K562 (cell line): ENCODE data around the gene POLRMT. TPM values are rescaled to one million over a fixed set of nuclear protein-coding genes. Genes with fewer than 3 reads are reported as not detected.

ENCODE experiments used
- HNRNPH1 ChIP-seq: fragments of 200-400 bp; formaldehyde crosslinking; optimal IDR thresholded peaks from 2 replicates; pipeline ENCODE3; 2017; ENCODE audit warnings: low read depth, mild to moderate bottlenecking, low read length, moderate library complexity
- MECOM ChIP-seq: fragments of 250-450 bp; sonication (Bioruptor Pico); IDR thresholded peaks from 2 replicates; pipeline ENCODE4 v1.8.0; 2022; ENCODE audit warnings: inconsistent platforms
- NR4A1 ChIP-seq, 2 experiments: fragments of 250-450 bp in 1 of 2; fragments of 450-650 bp in 1 of 2; sonication (Bioruptor Pico) in 1 of 2; IDR thresholded peaks; 2 replicates each; pipeline versions ENCODE4 v1.4.0 to v1.6.1; 2016 to 2020; ENCODE audit warnings: mild to moderate bottlenecking in 2 of 2, missing compliant biosample characterization in 1 of 2, missing genetic modification characterization in 1 of 2, moderate library complexity in 1 of 2
- RBBP5 ChIP-seq: fragments of 200-600 bp; sonication (generic); IDR thresholded peaks from 2 replicates; pipeline ENCODE4 v1.6.1; 2012; ENCODE audit warnings: borderline replicate concordance, mild to moderate bottlenecking, low read length, control low read depth, inconsistent platforms; ENCODE audit not compliant: insufficient read depth, poor library complexity, severe bottlenecking
- TAL1 ChIP-seq: fragments of 450-650 bp; IDR thresholded peaks from 2 replicates; pipeline ENCODE4 v1.6.1; 2016; ENCODE audit warnings: mild to moderate bottlenecking
- ZBTB33 ChIP-seq: sonication (generic); formaldehyde crosslinking; IDR thresholded peaks from 2 replicates; pipeline ENCODE4 v1.8.1; 2023; ENCODE audit warnings: mild to moderate bottlenecking, missing genetic modification reagents
- ZFP36 ChIP-seq: fragments of 150-350 bp; IDR thresholded peaks from 2 replicates; pipeline ENCODE4 v1.6.1; 2018; ENCODE audit warnings: low read length, low read depth; ENCODE audit not compliant: partially characterized antibody
- ZMIZ1 ChIP-seq, 2 experiments: fragments of 150-350 bp in 1 of 2; IDR thresholded peaks; 2 replicates each; pipeline ENCODE4 v1.6.1; 2012 to 2016; ENCODE audit warnings: low read depth in 2 of 2, low read length in 2 of 2, mild to moderate bottlenecking in 1 of 2, moderate library complexity in 1 of 2
- ZNF175 ChIP-seq: fragments of 200-800 bp; sonication (Bioruptor generic); IDR thresholded peaks from 2 replicates; pipeline ENCODE4 v1.6.1; 2016; ENCODE audit warnings: low read depth, mild to moderate bottlenecking, missing genetic modification characterization, missing compliant biosample characterization
- ZNF584 ChIP-seq: fragments of 200-800 bp; sonication (Bioruptor generic); IDR thresholded peaks from 2 replicates; pipeline ENCODE4 v1.6.1; 2016; ENCODE audit warnings: low read depth, mild to moderate bottlenecking, missing genetic modification characterization, missing compliant biosample characterization
- ZNF766 ChIP-seq: fragments of 200-800 bp; sonication (Bioruptor generic); conservative IDR thresholded peaks from 2 replicates; pipeline ENCODE4 v1.6.1; 2016; ENCODE audit warnings: missing genetic modification characterization, missing compliant biosample characterization
- ZNF830 ChIP-seq: fragments of 250-450 bp; sonication (Bioruptor Pico); IDR thresholded peaks from 2 replicates; pipeline ENCODE4 v1.5.0; 2021; ENCODE audit warnings: mild to moderate bottlenecking
- ZSCAN32 ChIP-seq: fragments of 450-650 bp; formaldehyde crosslinking; IDR thresholded peaks from 2 replicates; pipeline ENCODE4 v1.4.0; 2020; ENCODE audit warnings: mild to moderate bottlenecking, moderate library complexity
- polyA plus RNA-seq, 8 experiments: library from polyadenylated mRNA; depleted of rRNA in 4 of 8; stranded (reverse) in 5 of 8; unstranded in 3 of 8; fragments of >200 nt; fragmentation: Nextera tagmentation in 2 of 8; fragmentation: Illumina TruSeq in 1 of 8; extraction: Ambion mirVana in 2 of 8; extraction: Trizol in 1 of 8; gene quantifications; 2 replicates each; pipeline versions ENCODE4 v1.2.1 to v1.2.3, GENCODE V29; 2011 to 2014; ENCODE audit warnings: inconsistent platforms in 1 of 8, missing spikeins in 1 of 8
- total RNA-seq, 7 experiments: library from RNA; depleted of rRNA in 6 of 7; stranded (reverse); fragments of >200 nt in 6 of 7; fragmentation: Illumina TruSeq in 2 of 7; extraction: Trizol in 2 of 7; gene quantifications; 2 replicates each; pipeline versions ENCODE4 v1.2.1 to v1.2.3, GENCODE V29; 2011 to 2021; ENCODE audit warnings: low replicate concordance in 1 of 7
- TF ChIP-seq, protein P1 (sequence below): fragments of 450-650 bp; formaldehyde crosslinking; conservative IDR thresholded peaks from 2 replicates; pipeline ENCODE4 v1.4.0; 2022; ENCODE audit warnings: mild to moderate bottlenecking, missing genetic modification characterization
- TF ChIP-seq, protein P2 (sequence below): fragments of 450-650 bp; IDR thresholded peaks from 2 replicates; pipeline ENCODE4 v1.6.1; 2017; ENCODE audit warnings: antibody characterized with exemption, mild to moderate bottlenecking

The POLRMT gene
- total and polyA plus RNA-seq, 9 of the 15 experiments (the other 6 are each of a cell fraction or from before 2014, with no cell fraction given) = 30.3 to 144 (median 68.0) TPM

- TF ChIP-seq ZMIZ1 (IDR thresholded peaks at IDR 0.05; ENCODE audit: low read depth in 2 of 2, low read length in 2 of 2) (peak in 1 of 2 experiments; percentile 37; a peak in 1 of 4 replicates), TAL1 (no peak), MECOM (no peak), ZNF766 (CRISPR knock-in tag) (no peak), RBBP5 (peak; percentile 57), ZNF830 (CRISPR knock-in tag) (no peak), ZNF584 (CRISPR knock-in tag) (no peak), HNRNPH1 (no peak), ZSCAN32 (CRISPR knock-in tag) (peak; percentile 42; the same call in 1 of the 2 replicates), NR4A1 (CRISPR knock-in tag; IDR thresholded peaks at IDR 0.05) (no peak), NR4A1 (tag; IDR thresholded peaks at IDR 0.05) (peak; percentile 59; the same call in 1 of the 2 replicates), ZBTB33 (CRISPR knock-in tag) (peak; percentile 73; the same call in 1 of the 2 replicates), ZNF175 (CRISPR knock-in tag) (no peak), ZFP36 (no peak)
- TF ChIP-seq, protein P1, sequence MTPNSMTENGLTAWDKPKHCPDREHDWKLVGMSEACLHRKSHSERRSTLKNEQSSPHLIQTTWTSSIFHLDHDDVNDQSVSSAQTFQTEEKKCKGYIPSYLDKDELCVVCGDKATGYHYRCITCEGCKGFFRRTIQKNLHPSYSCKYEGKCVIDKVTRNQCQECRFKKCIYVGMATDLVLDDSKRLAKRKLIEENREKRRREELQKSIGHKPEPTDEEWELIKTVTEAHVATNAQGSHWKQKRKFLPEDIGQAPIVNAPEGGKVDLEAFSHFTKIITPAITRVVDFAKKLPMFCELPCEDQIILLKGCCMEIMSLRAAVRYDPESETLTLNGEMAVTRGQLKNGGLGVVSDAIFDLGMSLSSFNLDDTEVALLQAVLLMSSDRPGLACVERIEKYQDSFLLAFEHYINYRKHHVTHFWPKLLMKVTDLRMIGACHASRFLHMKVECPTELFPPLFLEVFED = peak; percentile 93
- TF ChIP-seq, protein P2, sequence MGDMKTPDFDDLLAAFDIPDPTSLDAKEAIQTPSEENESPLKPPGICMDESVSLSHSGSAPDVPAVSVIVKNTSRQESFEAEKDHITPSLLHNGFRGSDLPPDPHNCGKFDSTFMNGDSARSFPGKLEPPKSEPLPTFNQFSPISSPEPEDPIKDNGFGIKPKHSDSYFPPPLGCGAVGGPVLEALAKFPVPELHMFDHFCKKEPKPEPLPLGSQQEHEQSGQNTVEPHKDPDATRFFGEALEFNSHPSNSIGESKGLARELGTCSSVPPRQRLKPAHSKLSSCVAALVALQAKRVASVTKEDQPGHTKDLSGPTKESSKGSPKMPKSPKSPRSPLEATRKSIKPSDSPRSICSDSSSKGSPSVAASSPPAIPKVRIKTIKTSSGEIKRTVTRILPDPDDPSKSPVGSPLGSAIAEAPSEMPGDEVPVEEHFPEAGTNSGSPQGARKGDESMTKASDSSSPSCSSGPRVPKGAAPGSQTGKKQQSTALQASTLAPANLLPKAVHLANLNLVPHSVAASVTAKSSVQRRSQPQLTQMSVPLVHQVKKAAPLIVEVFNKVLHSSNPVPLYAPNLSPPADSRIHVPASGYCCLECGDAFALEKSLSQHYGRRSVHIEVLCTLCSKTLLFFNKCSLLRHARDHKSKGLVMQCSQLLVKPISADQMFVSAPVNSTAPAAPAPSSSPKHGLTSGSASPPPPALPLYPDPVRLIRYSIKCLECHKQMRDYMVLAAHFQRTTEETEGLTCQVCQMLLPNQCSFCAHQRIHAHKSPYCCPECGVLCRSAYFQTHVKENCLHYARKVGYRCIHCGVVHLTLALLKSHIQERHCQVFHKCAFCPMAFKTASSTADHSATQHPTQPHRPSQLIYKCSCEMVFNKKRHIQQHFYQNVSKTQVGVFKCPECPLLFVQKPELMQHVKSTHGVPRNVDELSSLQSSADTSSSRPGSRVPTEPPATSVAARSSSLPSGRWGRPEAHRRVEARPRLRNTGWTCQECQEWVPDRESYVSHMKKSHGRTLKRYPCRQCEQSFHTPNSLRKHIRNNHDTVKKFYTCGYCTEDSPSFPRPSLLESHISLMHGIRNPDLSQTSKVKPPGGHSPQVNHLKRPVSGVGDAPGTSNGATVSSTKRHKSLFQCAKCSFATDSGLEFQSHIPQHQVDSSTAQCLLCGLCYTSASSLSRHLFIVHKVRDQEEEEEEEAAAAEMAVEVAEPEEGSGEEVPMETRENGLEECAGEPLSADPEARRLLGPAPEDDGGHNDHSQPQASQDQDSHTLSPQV = no peak
Observed at GRCh38 chr19:680287-681028, 47.1 kb upstream of the POLRMT start (continued).
